DOHH2 (cell line): ENCODE results near the gene CETP.

Source experiments
- H3F3A ChIP-seq: fragments of 200-600 bp; sonication (generic), shearing (Covaris generic); 2 replicates; pipeline ENCODE4 v1.6.0; 2016; ENCODE audit warnings: antibody characterized with exemption, mild to moderate bottlenecking; ENCODE audit not compliant: control insufficient read depth, insufficient read depth
- H3K27ac ChIP-seq: fragments of 200-600 bp; sonication (generic); 2 replicates; pipeline ENCODE4 v1.5.1; 2014; ENCODE audit warnings: low read depth, mild to moderate bottlenecking, low read length, moderate library complexity
- H3K27me3 ChIP-seq: fragments of 200-600 bp; sonication (generic); 2 replicates; pipeline ENCODE4 v1.6.1; 2014; ENCODE audit warnings: mild to moderate bottlenecking, low read length, mixed read lengths; ENCODE audit not compliant: control insufficient read depth
- H3K36me3 ChIP-seq: fragments of 200-600 bp; sonication (generic); 2 replicates; pipeline ENCODE4 v1.6.1; 2014; ENCODE audit warnings: mild to moderate bottlenecking, low read length, moderate library complexity, mixed read lengths; ENCODE audit not compliant: control insufficient read depth
- H3K4me1 ChIP-seq: fragments of 200-600 bp; sonication (generic); 2 replicates; pipeline ENCODE4 v1.6.1; 2014; ENCODE audit warnings: mild to moderate bottlenecking, low read length, mixed read lengths; ENCODE audit not compliant: control insufficient read depth
- H3K4me2 ChIP-seq: fragments of 200-600 bp; sonication (generic); 2 replicates; pipeline ENCODE4 v1.6.0; 2014; ENCODE audit warnings: mild to moderate bottlenecking, low read length, moderate library complexity
- H3K4me3 ChIP-seq: fragments of 200-600 bp; sonication (generic); 2 replicates; pipeline ENCODE4 v1.5.1; 2014; ENCODE audit warnings: mild to moderate bottlenecking, low read length, mixed read lengths
- H3K79me2 ChIP-seq: fragments of 200-600 bp; sonication (generic); 2 replicates; pipeline ENCODE4 v1.6.1; 2014; ENCODE audit warnings: mild to moderate bottlenecking, low read length, mixed read lengths; ENCODE audit not compliant: control insufficient read depth
- H3K9me2 ChIP-seq: fragments of 200-600 bp; sonication (generic); replicated peaks from 2 replicates; pipeline ENCODE4 v1.6.1; 2014; ENCODE audit warnings: mild to moderate bottlenecking, low read length, mixed read lengths; ENCODE audit not compliant: control insufficient read depth
- H3K9me3 ChIP-seq: fragments of 200-600 bp; sonication (generic); 2 replicates; pipeline ENCODE4 v1.6.1; 2014; ENCODE audit warnings: antibody characterized with exemption, low read length, mixed read lengths; ENCODE audit not compliant: control insufficient read depth, insufficient read depth
- H4K20me1 ChIP-seq: fragments of 200-600 bp; sonication (generic); 2 replicates; pipeline ENCODE4 v1.6.0; 2014; ENCODE audit warnings: low read depth, mild to moderate bottlenecking, antibody characterized with exemption, low read length, moderate library complexity; ENCODE audit not compliant: control insufficient read depth, insufficient read depth
- CTCF ChIP-seq: fragments of 200-600 bp; sonication (generic); IDR thresholded peaks from one replicate; pipeline ENCODE4 v1.5.1; 2014; ENCODE audit warnings: antibody characterized with exemption, mild to moderate bottlenecking, low read depth, low read length; ENCODE audit not compliant: poor library complexity, severe bottlenecking
- EZH2phosphoT487 ChIP-seq: fragments of 200-600 bp; sonication (generic); IDR thresholded peaks from 2 replicates; pipeline ENCODE4 v1.6.1; 2017; ENCODE audit warnings: borderline replicate concordance, mild to moderate bottlenecking, antibody characterized with exemption, low read length, moderate library complexity, mixed read lengths

CETP gene

GRCh38 chr16:56950881-56951771 is 10.6 kb upstream of the CETP start:
- Histone ChIP-seq H3K9me3 (no peaks in the 10 kb centered on the region), H3K79me2 (no peaks in the 10 kb centered on the region), H4K20me1 (no peaks in the 10 kb centered on the region), H3K4me2 (peak overlapping the region; percentile 82), H3K36me3 (no peaks in the 10 kb centered on the region), H3F3A (peaks cover 9% of the 10 kb centered on the region), H3K27me3 (no peaks in the 10 kb centered on the region), H3K27ac (no peak overlapping the region; the same call in 1 of the 2 replicates), H3K4me1 (peaks cover 21% of the 10 kb centered on the region), H3K4me3 (peak overlapping the region; percentile 56), H3K9me2 (no peaks in the 10 kb centered on the region)
- TF ChIP-seq CTCF (peak; percentile 90), EZH2phosphoT487 (no peak)

GRCh38 chr16:56953006-56953405 is 8.7 kb upstream of the CETP start:
- H3K27me3 ChIP-seq: no peaks in the 10 kb centered on the region
- no peaks in the 10 kb centered on the region for H3K9me2 ChIP-seq
- H3K36me3 ChIP-seq: no peaks in the 10 kb centered on the region
- no peaks in the 10 kb centered on the region for H3K79me2 ChIP-seq
- TF ChIP-seq EZH2phosphoT487: no peak
- no peak for TF ChIP-seq CTCF
- no peaks in the 10 kb centered on the region for H3K9me3 ChIP-seq
- 0 out of 2 replicates have a peak, but pooled peaks cover 2% of the 10 kb centered on the region for H3F3A ChIP-seq
- no peak overlapping the region for H3K27ac ChIP-seq
- no peak overlapping the region for H3K4me3 ChIP-seq
- no peak overlapping the region for H3K4me2 ChIP-seq
- peaks cover 25% of the 10 kb centered on the region for H3K4me1 ChIP-seq
- H4K20me1 ChIP-seq: no peaks in the 10 kb centered on the region

- no peaks in the 10 kb centered on the region for H4K20me1 ChIP-seq
- no peak overlapping the region for H3K27ac ChIP-seq
- 0 out of 2 replicates have a peak, but pooled peaks cover 6% of the 10 kb centered on the region for H3K27me3 ChIP-seq
- no peaks in the 10 kb centered on the region for H3K9me2 ChIP-seq
- H3K79me2 ChIP-seq: no peaks in the 10 kb centered on the region
- no peaks in the 10 kb centered on the region for H3K36me3 ChIP-seq
- no peak overlapping the region for H3K4me2 ChIP-seq
- H3K4me1 ChIP-seq: peaks cover 15% of the 10 kb centered on the region
- TF ChIP-seq CTCF (no peak), EZH2phosphoT487 (no peak)
- H3K9me3 ChIP-seq: no peaks in the 10 kb centered on the region
- no peak overlapping the region for H3K4me3 ChIP-seq
- no peaks in the 10 kb centered on the region for H3F3A ChIP-seq
Observed at GRCh38 chr16:56956076-56956475, 5.7 kb upstream of the CETP start.
